H9 (cell line): ENCODE results near the gene TMEM220. TPM values are rescaled to one million over a fixed set of nuclear protein-coding genes. Genes with fewer than 3 reads are reported as not detected.

ENCODE experiments used
- DNase-seq: peaks from one replicate; pipeline ENCODE4 v3.0.0-alpha.2; 2017
- H2AFZ ChIP-seq: one replicate; pipeline ENCODE4 v1.6.1; 2013; ENCODE audit warnings: mild to moderate bottlenecking, low read length, control low read depth, moderate library complexity
- H2AK5ac ChIP-seq: 2 replicates; pipeline ENCODE4 v1.6.1; 2013; ENCODE audit warnings: low read length, control low read depth, mixed read lengths; ENCODE audit not compliant: insufficient read length
- H2BK120ac ChIP-seq: one replicate; pipeline ENCODE4 v1.6.1; 2013; ENCODE audit warnings: low read depth, mild to moderate bottlenecking, low read length, control low read depth, inconsistent platforms; ENCODE audit not compliant: poor library complexity, severe bottlenecking
- H2BK12ac ChIP-seq: 2 replicates; pipeline ENCODE4 v1.6.1; 2013; ENCODE audit warnings: low read length, control low read depth, mixed read lengths, low read depth; ENCODE audit not compliant: insufficient read length
- H2BK15ac ChIP-seq: 2 replicates; pipeline ENCODE4 v1.6.1; 2013; ENCODE audit warnings: low read depth, low read length, control low read depth
- H2BK20ac ChIP-seq: one replicate; pipeline ENCODE4 v1.6.1; 2013; ENCODE audit warnings: low read depth, mild to moderate bottlenecking, low read length, control low read depth, inconsistent platforms; ENCODE audit not compliant: poor library complexity, severe bottlenecking
- H2BK5ac ChIP-seq: 2 replicates; pipeline ENCODE4 v1.6.1; 2013; ENCODE audit warnings: low read length, control low read depth, mixed read lengths; ENCODE audit not compliant: insufficient read length
- H3K14ac ChIP-seq: 2 replicates; pipeline ENCODE4 v1.6.1; 2013; ENCODE audit warnings: low read length, control low read depth; ENCODE audit not compliant: insufficient read depth
- H3K18ac ChIP-seq: 2 replicates; pipeline ENCODE4 v1.6.1; 2013; ENCODE audit warnings: low read depth, mild to moderate bottlenecking, mixed read lengths, low read length, control low read depth; ENCODE audit not compliant: insufficient read length
- H3K23ac ChIP-seq: 2 replicates; pipeline ENCODE4 v1.6.1; 2013; ENCODE audit warnings: low read length, control low read depth, mixed read lengths, low read depth; ENCODE audit not compliant: insufficient read length
- H3K23me2 ChIP-seq: 2 replicates; pipeline ENCODE4 v1.6.1; 2013; ENCODE audit warnings: low read depth, mild to moderate bottlenecking, mixed read lengths, low read length, control low read depth; ENCODE audit not compliant: insufficient read length, poor library complexity, severe bottlenecking
- H3K27ac ChIP-seq: 2 replicates; pipeline ENCODE4 v1.5.1; 2013; ENCODE audit warnings: low read length, control low read depth, mixed read lengths, low read depth; ENCODE audit not compliant: insufficient read length
- H3K27me3 ChIP-seq: 2 replicates; pipeline ENCODE4 v1.6.1; 2013; ENCODE audit warnings: low read length, control low read depth, inconsistent platforms; ENCODE audit not compliant: insufficient read depth
- H3K4ac ChIP-seq: 2 replicates; pipeline ENCODE4 v1.6.1; 2013; ENCODE audit warnings: low read depth, mild to moderate bottlenecking, control low read depth, inconsistent platforms, low read length, moderate library complexity
- H3K4me1 ChIP-seq: 2 replicates; pipeline ENCODE4 v1.6.1; 2013; ENCODE audit warnings: low read length, control low read depth, inconsistent platforms; ENCODE audit not compliant: insufficient read depth
- H3K4me2 ChIP-seq: 2 replicates; pipeline ENCODE4 v1.6.1; 2013; ENCODE audit warnings: low read length, control low read depth, mixed read lengths; ENCODE audit not compliant: insufficient read length, insufficient read depth
- H3K56ac ChIP-seq: 2 replicates; pipeline ENCODE4 v1.6.1; 2013; ENCODE audit warnings: low read depth, mild to moderate bottlenecking, mixed read lengths, low read length, control low read depth; ENCODE audit not compliant: insufficient read length
- H3K79me1 ChIP-seq: 2 replicates; pipeline ENCODE4 v1.6.1; 2013; ENCODE audit warnings: low read depth, mild to moderate bottlenecking, moderate library complexity, low read length, control low read depth, inconsistent platforms; ENCODE audit not compliant: insufficient read depth, poor library complexity, severe bottlenecking
- H3K79me2 ChIP-seq: 2 replicates; pipeline ENCODE4 v1.6.1; 2013; ENCODE audit warnings: low read length, control low read depth, inconsistent platforms; ENCODE audit not compliant: insufficient read depth
- H3K9ac ChIP-seq: 2 replicates; pipeline ENCODE4 v1.6.1; 2013; ENCODE audit warnings: low read length, control low read depth, mixed read lengths; ENCODE audit not compliant: insufficient read length; ENCODE audit errors: extremely low read depth
- H3K9me3 ChIP-seq: one replicate; pipeline ENCODE4 v1.6.1; 2013; ENCODE audit warnings: low read depth, low read length, inconsistent platforms; ENCODE audit not compliant: control insufficient read depth
- H3T11ph ChIP-seq: one replicate; pipeline ENCODE4 v1.6.1; 2013; ENCODE audit warnings: mild to moderate bottlenecking, low read length, control low read depth, inconsistent platforms
- H4K20me1 ChIP-seq: one replicate; pipeline ENCODE4 v1.6.1; 2013; ENCODE audit not compliant: control insufficient read depth, insufficient read length, insufficient read depth
- H4K5ac ChIP-seq: 2 replicates; pipeline ENCODE4 v1.6.1; 2013; ENCODE audit warnings: low read depth, mild to moderate bottlenecking, mixed read lengths, low read length, control low read depth; ENCODE audit not compliant: insufficient read length
- H4K8ac ChIP-seq: replicated peaks from 2 replicates; pipeline ENCODE4 v1.6.1; 2013; ENCODE audit warnings: low read length, control low read depth, mixed read lengths, low read depth; ENCODE audit not compliant: insufficient read length
- H4K91ac ChIP-seq: 2 replicates; pipeline ENCODE4 v1.6.1; 2013; ENCODE audit warnings: low read depth, mild to moderate bottlenecking, moderate library complexity, mixed read lengths, low read length, control low read depth; ENCODE audit not compliant: insufficient read length
- H3K27ac Mint-ChIP-seq, 3 experiments: 2 replicates in 2 of 3; 3 replicates in 1 of 3; pipeline ENCODE4 v1.8.0; 2020 to 2021; ENCODE audit warnings: mixed read lengths in 3 of 3, mild to moderate bottlenecking in 1 of 3, moderate library complexity in 1 of 3
- H3K27me3 Mint-ChIP-seq: 2 replicates; pipeline ENCODE4 v1.8.0; 2021; ENCODE audit warnings: low read depth, mild to moderate bottlenecking, moderate library complexity, mixed read lengths
- H3K36me3 Mint-ChIP-seq, 3 experiments: 2 replicates in 2 of 3; 3 replicates in 1 of 3; pipeline ENCODE4 v1.8.0; 2020 to 2021; ENCODE audit warnings: low read depth in 3 of 3, mixed read lengths in 3 of 3; ENCODE audit not compliant: insufficient read depth in 1 of 3
- H3K4me1 Mint-ChIP-seq, 2 experiments: 2 replicates each; pipeline ENCODE4 v1.8.0; 2020; ENCODE audit warnings: mixed read lengths in 2 of 2
- H3K4me3 Mint-ChIP-seq, 2 experiments: 2 replicates in 1 of 2; 3 replicates in 1 of 2; pipeline ENCODE4 v1.8.0; 2020 to 2021; ENCODE audit warnings: mild to moderate bottlenecking in 2 of 2, mixed read lengths in 2 of 2, moderate library complexity in 1 of 2
- H3K9me3 Mint-ChIP-seq, 2 experiments: 2 replicates in 1 of 2; 3 replicates in 1 of 2; pipeline ENCODE4 v1.8.0; 2020; ENCODE audit warnings: mild to moderate bottlenecking in 2 of 2, mixed read lengths in 2 of 2, moderate library complexity in 1 of 2
- WGBS: extraction: QIAGEN DNeasy Blood & Tissue Kit; methylation state at CpG from one replicate; pipeline ENCODE4 v1.1.7; 2013; ENCODE audit warnings: missing lambda C conversion rate, low lambda C conversion rate, mixed read lengths; ENCODE audit not compliant: insufficient read length; ENCODE audit errors: extremely low coverage; 5-methylcytosine and 5-hydroxymethylcytosine counted together
- total RNA-seq: library from RNA; stranded (reverse); gene quantifications from 2 replicates; pipeline ENCODE4 v1.2.1, GENCODE V29; 2021
- TF ChIP-seq, protein P1 (sequence below): fragments of 200-600 bp; sonication (generic); conservative IDR thresholded peaks from 3 replicates; pipeline ENCODE4 v1.8.0; 2021; ENCODE audit warnings: antibody characterized with exemption, mild to moderate bottlenecking

TMEM220 gene
- total RNA-seq, 1 experiment from 2014 or later: 6.1 TPM

DNA sequence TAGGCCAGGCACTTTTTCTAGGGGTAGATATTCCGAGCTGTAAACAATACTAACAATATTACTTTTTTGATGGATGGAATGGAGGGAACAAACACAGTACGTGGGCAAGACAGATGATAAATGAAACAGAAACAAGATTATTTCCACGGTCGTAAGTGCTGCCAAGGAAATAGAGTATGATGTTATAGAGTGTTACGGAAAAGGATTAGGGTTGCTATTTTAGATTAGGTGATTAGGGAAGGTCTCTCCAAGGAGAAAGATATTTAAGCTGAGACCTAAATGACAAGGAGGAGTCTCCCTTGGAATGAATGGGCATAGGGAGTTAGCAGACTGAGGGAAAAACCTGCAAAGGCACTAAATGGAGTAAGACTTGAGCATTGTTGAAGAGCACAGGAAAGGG, 24.1 kb downstream of the TMEM220 start:
- Mint-ChIP-seq H3K4me1 (peaks cover 4 to 8% of the 10 kb centered on the region in 2 experiments), H3K9me3 (no peaks in the 10 kb centered on the region), H3K27ac (no peak overlapping the region), H3K36me3 (peaks cover 3 to 41% (median 35%) of the 10 kb centered on the region in 3 experiments; a peak in 5 of 7 replicates), H3K27me3 (no peaks in the 10 kb centered on the region), H3K4me3 (no peak overlapping the region)
- Histone ChIP-seq H3K23me2 (no peaks in the 10 kb centered on the region), H2BK12ac (no peak overlapping the region), H4K5ac (no peak overlapping the region), H3K4ac (no peak overlapping the region), H3K27ac (no peak overlapping the region), H3K27me3 (no peaks in the 10 kb centered on the region), H2BK5ac (no peak overlapping the region), H3K56ac (no peak overlapping the region), H3K9ac (no peak overlapping the region), H3K4me2 (no peak overlapping the region), H3K79me2 (no peaks in the 10 kb centered on the region), H3K79me1 (no peaks in the 10 kb centered on the region), H3K9me3 (no peaks in the 10 kb centered on the region), H2BK20ac (no peak overlapping the region), H3K4me1 (no peaks in the 10 kb centered on the region), H3T11ph (no peak overlapping the region), H3K14ac (no peak overlapping the region), H2AK5ac (no peak overlapping the region), H3K18ac (no peak overlapping the region), H2BK120ac (no peak overlapping the region), H4K20me1 (no peaks in the 10 kb centered on the region), H4K8ac (no peak overlapping the region), H2AFZ (no peak overlapping the region), H3K23ac (no peak overlapping the region), H4K91ac (no peak overlapping the region), H2BK15ac (no peak overlapping the region)
- DNase-seq: no peak
- 100% methylated on average over 1 of the region's 5 CpGs for WGBS
- TF ChIP-seq, protein P1, sequence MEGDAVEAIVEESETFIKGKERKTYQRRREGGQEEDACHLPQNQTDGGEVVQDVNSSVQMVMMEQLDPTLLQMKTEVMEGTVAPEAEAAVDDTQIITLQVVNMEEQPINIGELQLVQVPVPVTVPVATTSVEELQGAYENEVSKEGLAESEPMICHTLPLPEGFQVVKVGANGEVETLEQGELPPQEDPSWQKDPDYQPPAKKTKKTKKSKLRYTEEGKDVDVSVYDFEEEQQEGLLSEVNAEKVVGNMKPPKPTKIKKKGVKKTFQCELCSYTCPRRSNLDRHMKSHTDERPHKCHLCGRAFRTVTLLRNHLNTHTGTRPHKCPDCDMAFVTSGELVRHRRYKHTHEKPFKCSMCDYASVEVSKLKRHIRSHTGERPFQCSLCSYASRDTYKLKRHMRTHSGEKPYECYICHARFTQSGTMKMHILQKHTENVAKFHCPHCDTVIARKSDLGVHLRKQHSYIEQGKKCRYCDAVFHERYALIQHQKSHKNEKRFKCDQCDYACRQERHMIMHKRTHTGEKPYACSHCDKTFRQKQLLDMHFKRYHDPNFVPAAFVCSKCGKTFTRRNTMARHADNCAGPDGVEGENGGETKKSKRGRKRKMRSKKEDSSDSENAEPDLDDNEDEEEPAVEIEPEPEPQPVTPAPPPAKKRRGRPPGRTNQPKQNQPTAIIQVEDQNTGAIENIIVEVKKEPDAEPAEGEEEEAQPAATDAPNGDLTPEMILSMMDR: no peak
